ENCODE results near the gene METRNL. TPM values are rescaled to one million over a fixed set of nuclear protein-coding genes. Genes with fewer than 3 reads are reported as not detected.

The METRNL gene
- total RNA-seq, 1 experiment from 2014 or later, result 58.7 TPM

DNA sequence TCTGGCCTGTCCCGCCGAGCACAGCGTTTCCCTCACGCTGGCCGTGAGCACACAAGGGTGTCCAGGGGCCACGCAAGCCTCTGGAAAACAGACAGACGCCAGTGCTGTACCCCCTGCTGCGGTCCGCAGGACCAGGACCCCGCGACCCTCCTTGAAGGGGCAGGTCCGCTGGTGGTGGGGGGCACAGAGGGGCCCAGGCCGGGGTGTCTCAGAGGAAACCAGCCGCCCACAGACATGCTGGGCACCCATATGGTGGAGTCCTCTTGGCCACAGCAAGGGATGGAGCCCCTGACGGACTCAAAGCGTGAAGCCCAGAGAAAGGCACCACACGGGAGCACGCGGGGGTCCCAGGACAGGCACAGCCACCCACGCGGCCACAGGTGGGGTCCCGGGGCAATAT lies 34.4 kb downstream of the METRNL start:
- Histone ChIP-seq H3K4me3 (replicated peaks in 1 of 2; ENCODE audit: low read depth in 1 of 2, low read length in 2 of 2) (no peak overlapping the region), H4K20me1 (ENCODE audit: insufficient read depth) (no peaks in the 10 kb centered on the region), H3K4me1 (ENCODE audit: control insufficient read depth in 1 of 2, insufficient read depth in 2 of 2, low read length in 2 of 2) (peaks cover 13 to 22% of the 10 kb centered on the region in 2 experiments), H2AFZ (ENCODE audit: low read depth, low read length, poor library complexity, severe bottlenecking) (no peak overlapping the region), H3K4me2 (ENCODE audit: low read length) (no peak overlapping the region), H3K36me3 (ENCODE audit: control insufficient read depth in 1 of 2, insufficient read depth in 2 of 2, low read length in 2 of 2) (no peaks in the 10 kb centered on the region), H3K27ac (ENCODE audit: low read depth, low read length) (no peak overlapping the region), H3K9me3 (ENCODE audit: control insufficient read depth in 1 of 2, insufficient read depth in 1 of 2, low read depth in 1 of 2, low read length in 2 of 2) (peaks cover 0 to 4% of the 10 kb centered on the region in 2 experiments; a peak in 1 of 4 replicates), H3K27me3 (ENCODE audit: insufficient read depth, low read length) (peaks cover 3% of the 10 kb centered on the region; the same call in 1 of the 2 replicates), H3K9me2 (ENCODE audit: insufficient read depth) (no peaks in the 10 kb centered on the region), H3K9ac (ENCODE audit: low read length) (no peak overlapping the region), H3K79me2 (ENCODE audit: insufficient read depth, low read length) (no peaks in the 10 kb centered on the region)
- ATAC-seq, result no peak
- CTCF ChIA-PET, result no interaction called here
- POLR2A ChIA-PET, result no interaction called here
- intact Hi-C loops (cut with micrococcal nuclease), result no loop called here
- BruUV-seq (replicated peaks), result no TSS peak
- RAD21 ChIA-PET (ENCODE audit: low non-redundant PET in 1 of 2, low total read pairs in 2 of 2, uncharacterized antibody in 2 of 2, unreplicated experiment in 2 of 2), result no interaction called here
- TF ChIP-seq REST (IDR thresholded peaks at IDR 0.05; ENCODE audit: low read depth) (no peak), SP1 (IDR thresholded peaks at IDR 0.05; ENCODE audit: low read depth) (no peak), ZNF274 (IDR thresholded peaks at IDR 0.05; ENCODE audit: low read depth, low read length) (no peak), EGR1 (IDR thresholded peaks at IDR 0.05; ENCODE audit: low read depth) (no peak), CEBPB (IDR thresholded peaks at IDR 0.05; ENCODE audit: low read depth) (no peak), ATF3 (IDR thresholded peaks at IDR 0.05) (no peak), EZH2 (IDR thresholded peaks at IDR 0.05) (no peak), POLR2A (IDR thresholded peaks at IDR 0.05; ENCODE audit: borderline replicate concordance, extremely low read depth, insufficient read depth, insufficient read length) (no peak)
- TF ChIP-seq, protein P1, sequence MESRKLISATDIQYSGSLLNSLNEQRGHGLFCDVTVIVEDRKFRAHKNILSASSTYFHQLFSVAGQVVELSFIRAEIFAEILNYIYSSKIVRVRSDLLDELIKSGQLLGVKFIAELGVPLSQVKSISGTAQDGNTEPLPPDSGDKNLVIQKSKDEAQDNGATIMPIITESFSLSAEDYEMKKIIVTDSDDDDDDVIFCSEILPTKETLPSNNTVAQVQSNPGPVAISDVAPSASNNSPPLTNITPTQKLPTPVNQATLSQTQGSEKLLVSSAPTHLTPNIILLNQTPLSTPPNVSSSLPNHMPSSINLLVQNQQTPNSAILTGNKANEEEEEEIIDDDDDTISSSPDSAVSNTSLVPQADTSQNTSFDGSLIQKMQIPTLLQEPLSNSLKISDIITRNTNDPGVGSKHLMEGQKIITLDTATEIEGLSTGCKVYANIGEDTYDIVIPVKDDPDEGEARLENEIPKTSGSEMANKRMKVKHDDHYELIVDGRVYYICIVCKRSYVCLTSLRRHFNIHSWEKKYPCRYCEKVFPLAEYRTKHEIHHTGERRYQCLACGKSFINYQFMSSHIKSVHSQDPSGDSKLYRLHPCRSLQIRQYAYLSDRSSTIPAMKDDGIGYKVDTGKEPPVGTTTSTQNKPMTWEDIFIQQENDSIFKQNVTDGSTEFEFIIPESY (IDR thresholded peaks at IDR 0.05; ENCODE audit: extremely low read depth, insufficient replicate concordance, low read length), result no peak
- no peak for DNase-seq (ENCODE audit: low read depth, low spot score)
